SK-N-MC (cell line): ENCODE results near the gene PRSS23.

Experiments used
- DNase-seq: peaks from one replicate; pipeline ENCODE4 v3.0.0-alpha.2; 2011; ENCODE audit warnings: low read depth, low spot score
- H3K27ac ChIP-seq: fragments of 200-600 bp; sonication (generic); 2 replicates; pipeline ENCODE4 v1.5.1; 2016; ENCODE audit warnings: mixed run types
- H3K36me3 ChIP-seq: fragments of 200-600 bp; sonication (generic); 2 replicates; pipeline ENCODE4 v1.6.1; 2017; ENCODE audit warnings: antibody characterized with exemption, low read length, mixed read lengths; ENCODE audit not compliant: insufficient read depth
- H3K4me3 ChIP-seq: fragments of 200-600 bp; sonication (generic); 2 replicates; pipeline ENCODE4 v1.5.1; 2016
- H3K9ac ChIP-seq: fragments of 200-600 bp; sonication (generic); 2 replicates; pipeline ENCODE4 v1.8.0; 2017; ENCODE audit warnings: mixed run types, mixed read lengths; ENCODE audit not compliant: insufficient read length
- H3K9me3 ChIP-seq: fragments of 200-600 bp; sonication (generic); 2 replicates; pipeline ENCODE4 v1.6.1; 2017; ENCODE audit warnings: low read depth, mild to moderate bottlenecking, antibody characterized with exemption, low read length, moderate library complexity, mixed read lengths
- EZH2 ChIP-seq: fragments of 200-600 bp; sonication (generic); IDR thresholded peaks from one replicate; pipeline ENCODE4 v1.6.1; 2017; ENCODE audit warnings: antibody characterized with exemption
- FOXP2 ChIP-seq: optimal IDR thresholded peaks from 2 replicates; pipeline ENCODE3; 2011; ENCODE audit warnings: mild to moderate bottlenecking, moderate library complexity; ENCODE audit not compliant: insufficient read depth; ENCODE audit errors: extremely low read length, control extremely low read depth
- POLR2AphosphoS5 ChIP-seq: IDR thresholded peaks from 2 replicates; pipeline ENCODE4 v1.6.1; 2012; ENCODE audit warnings: mild to moderate bottlenecking, low read depth, low read length, borderline replicate concordance

PRSS23 gene

DNA sequence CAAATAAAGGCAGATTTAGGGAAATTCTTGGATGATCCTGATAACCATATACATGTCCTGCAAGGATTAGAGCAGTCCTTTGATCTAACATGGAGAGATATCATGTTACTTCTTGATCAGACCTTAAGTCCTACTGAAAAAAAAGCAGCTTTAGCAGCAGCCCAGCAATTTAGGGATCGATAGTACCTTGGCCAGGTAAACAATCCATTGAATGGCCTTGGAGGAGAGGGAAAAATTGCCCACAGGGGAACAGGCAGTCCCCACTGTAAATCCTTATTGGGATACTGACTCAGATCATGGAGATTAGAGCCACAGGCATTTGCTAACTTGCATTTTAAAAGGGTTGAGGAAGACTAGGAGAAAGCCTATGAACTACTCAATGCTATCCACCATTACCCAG is 47.8 kb downstream of the PRSS23 start:
- no peak for TF ChIP-seq EZH2
- no peak for TF ChIP-seq POLR2AphosphoS5
- no peak for TF ChIP-seq FOXP2
- Histone ChIP-seq H3K9me3 (no peaks in the 10 kb centered on the region), H3K9ac (no peak overlapping the region), H3K36me3 (no peaks in the 10 kb centered on the region), H3K27ac (no peak overlapping the region), H3K4me3 (no peak overlapping the region)
- no peak for DNase-seq

DNA sequence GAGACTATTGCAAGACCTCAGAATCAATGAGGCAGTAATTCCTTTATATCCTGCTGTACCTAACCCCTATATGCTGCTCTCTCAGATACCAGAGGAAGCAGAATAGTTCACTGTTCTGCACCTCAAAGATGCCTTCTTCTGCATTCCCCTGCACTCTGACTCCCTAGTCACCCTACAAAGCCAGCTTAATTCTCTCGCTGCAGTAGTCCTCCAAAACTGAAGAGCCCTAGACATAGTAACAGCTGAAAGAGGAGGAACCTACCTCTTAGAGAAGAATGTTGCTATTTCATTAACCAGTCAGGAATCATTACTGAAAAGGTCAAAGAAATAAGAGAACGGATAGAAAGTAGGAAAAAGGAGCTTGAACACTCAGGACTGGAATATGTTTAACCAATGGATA is 49.3 kb downstream of the PRSS23 start:
- H3K9ac ChIP-seq, result no peak overlapping the region
- H3K27ac ChIP-seq, result no peak overlapping the region
- no peak overlapping the region for H3K4me3 ChIP-seq
- no peaks in the 10 kb centered on the region for H3K36me3 ChIP-seq
- no peaks in the 10 kb centered on the region for H3K9me3 ChIP-seq
- no peak for DNase-seq
- no peak for TF ChIP-seq FOXP2
- no peak for TF ChIP-seq EZH2
- TF ChIP-seq POLR2AphosphoS5, result no peak
